Measurements from ENCODE around the gene SCTR.

DNA sequence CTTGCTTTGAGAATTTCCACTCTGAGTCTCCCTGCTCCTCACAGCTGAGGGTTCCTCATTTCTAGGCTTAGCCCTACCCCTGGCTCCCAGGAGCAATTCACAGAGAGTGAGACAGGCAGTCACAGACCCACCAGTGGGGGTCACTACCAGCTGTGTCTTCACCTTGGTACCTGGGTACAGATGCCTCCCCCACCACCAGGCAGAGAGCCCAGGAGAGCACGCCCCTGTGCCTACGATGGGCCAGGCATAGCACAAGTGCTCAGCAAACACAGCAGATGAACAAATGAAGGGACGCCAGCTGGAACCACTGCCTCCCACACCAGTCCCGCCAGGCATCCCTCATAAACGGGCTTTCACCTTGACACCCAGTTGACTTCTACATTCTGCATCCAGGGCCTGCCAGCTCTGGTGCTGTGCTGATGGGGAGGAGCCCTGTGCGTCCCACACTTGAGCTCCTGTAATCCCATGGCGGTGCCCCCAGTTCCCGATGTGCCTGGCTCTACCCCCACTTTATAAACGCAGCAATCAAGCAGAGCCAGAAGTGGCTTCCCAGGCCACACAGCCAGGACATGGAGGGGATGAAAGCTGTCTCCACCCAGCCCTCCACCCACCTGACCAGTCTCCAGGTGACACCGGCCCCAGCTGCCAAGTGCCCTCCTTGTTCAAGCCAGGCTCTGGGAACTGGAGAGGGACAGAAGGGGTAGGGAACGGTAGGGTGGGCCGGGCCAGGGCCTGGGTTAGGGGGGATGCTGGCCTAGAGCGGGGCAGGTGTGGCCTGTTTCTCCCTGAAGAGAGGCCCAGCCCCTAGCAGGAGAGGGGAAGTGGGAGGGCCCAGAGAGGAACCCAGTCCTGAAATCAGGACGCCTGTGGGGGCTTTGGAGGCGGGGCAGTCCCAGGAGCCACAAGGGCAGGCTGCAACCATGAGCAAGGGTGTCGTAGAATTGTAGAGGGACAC, 42.5 kb downstream of the SCTR start:
- TF ChIP-seq, protein P1, sequence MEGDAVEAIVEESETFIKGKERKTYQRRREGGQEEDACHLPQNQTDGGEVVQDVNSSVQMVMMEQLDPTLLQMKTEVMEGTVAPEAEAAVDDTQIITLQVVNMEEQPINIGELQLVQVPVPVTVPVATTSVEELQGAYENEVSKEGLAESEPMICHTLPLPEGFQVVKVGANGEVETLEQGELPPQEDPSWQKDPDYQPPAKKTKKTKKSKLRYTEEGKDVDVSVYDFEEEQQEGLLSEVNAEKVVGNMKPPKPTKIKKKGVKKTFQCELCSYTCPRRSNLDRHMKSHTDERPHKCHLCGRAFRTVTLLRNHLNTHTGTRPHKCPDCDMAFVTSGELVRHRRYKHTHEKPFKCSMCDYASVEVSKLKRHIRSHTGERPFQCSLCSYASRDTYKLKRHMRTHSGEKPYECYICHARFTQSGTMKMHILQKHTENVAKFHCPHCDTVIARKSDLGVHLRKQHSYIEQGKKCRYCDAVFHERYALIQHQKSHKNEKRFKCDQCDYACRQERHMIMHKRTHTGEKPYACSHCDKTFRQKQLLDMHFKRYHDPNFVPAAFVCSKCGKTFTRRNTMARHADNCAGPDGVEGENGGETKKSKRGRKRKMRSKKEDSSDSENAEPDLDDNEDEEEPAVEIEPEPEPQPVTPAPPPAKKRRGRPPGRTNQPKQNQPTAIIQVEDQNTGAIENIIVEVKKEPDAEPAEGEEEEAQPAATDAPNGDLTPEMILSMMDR (IDR thresholded peaks at IDR 0.05), result no peak
- TF ChIP-seq EZH2phosphoT487 (IDR thresholded peaks at IDR 0.05) (no peak), EZH2 (IDR thresholded peaks at IDR 0.05) (no peak)
